ENCODE measurements around the gene ARHGAP1. TPM values are rescaled to one million over a fixed set of nuclear protein-coding genes. Genes with fewer than 3 reads are reported as not detected.

Gene ARHGAP1
- total and polyA plus RNA-seq, 2 of the 13 experiments (the other 11 are each of a cell fraction or from before 2014, with no cell fraction given), result 18.6 to 30.3 TPM

DNA sequence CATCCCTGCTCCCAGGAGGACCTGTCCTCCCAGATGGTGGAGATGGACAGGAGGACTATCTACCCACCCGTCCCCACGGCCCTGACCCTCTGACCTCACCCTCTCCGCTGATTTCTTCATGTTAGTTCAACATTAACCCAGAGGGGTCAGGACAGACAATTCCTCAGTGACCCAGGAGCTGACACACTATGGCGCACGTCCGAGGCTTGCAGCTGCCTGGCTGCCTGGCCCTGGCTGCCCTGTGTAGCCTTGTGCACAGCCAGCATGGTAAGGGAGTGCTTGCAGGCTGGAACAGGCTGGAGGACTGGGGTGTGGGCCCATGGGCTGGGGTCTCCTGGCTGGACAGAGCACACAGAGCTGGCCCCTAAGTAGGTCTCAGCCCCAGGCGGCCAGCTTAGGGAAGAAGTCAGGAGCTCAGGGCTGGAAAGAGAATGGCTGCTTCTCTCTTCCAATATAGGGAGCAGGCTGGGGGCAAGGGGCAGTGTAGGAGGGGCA, 18.7 kb upstream of the ARHGAP1 start, which contains the start of gene F2 (continued):
- TF ChIP-seq, protein P1, sequence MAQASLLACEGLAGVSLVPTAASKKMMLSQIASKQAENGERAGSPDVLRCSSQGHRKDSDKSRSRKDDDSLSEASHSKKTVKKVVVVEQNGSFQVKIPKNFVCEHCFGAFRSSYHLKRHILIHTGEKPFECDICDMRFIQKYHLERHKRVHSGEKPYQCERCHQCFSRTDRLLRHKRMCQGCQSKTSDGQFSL (CRISPR knock-in tag; IDR thresholded peaks at IDR 0.05), result no peak
- TF ChIP-seq ZNF24 (IDR thresholded peaks at IDR 0.05) (no peak), HMG20B (CRISPR knock-in tag; conservative IDR thresholded peaks at IDR 0.05) (peak; percentile 60; the same call in 1 of the 2 replicates), KAT8 (CRISPR knock-in tag; IDR thresholded peaks at IDR 0.05) (peak; percentile 55), TEAD3 (CRISPR knock-in tag; optimal IDR thresholded peaks at IDR 0.05; ENCODE audit: borderline replicate concordance) (peak; percentile 76), RBAK (CRISPR knock-in tag; IDR thresholded peaks at IDR 0.05) (0 out of 2 replicates have a peak, but pooled peaks have one; percentile 52), SOX6 (IDR thresholded peaks at IDR 0.05) (no peak), SOX6 (CRISPR knock-in tag; IDR thresholded peaks at IDR 0.05) (peak; percentile 98), KDM5A (IDR thresholded peaks at IDR 0.05; ENCODE audit: borderline replicate concordance, low read length) (peak; percentile 64; the same call in 1 of the 2 replicates), ZSCAN12 (CRISPR knock-in tag; IDR thresholded peaks at IDR 0.05) (no peak), ZNF678 (CRISPR knock-in tag; IDR thresholded peaks at IDR 0.05) (no peak), TEAD2 (CRISPR knock-in tag; IDR thresholded peaks at IDR 0.05) (no peak)
- TF ChIP-seq, protein P2, sequence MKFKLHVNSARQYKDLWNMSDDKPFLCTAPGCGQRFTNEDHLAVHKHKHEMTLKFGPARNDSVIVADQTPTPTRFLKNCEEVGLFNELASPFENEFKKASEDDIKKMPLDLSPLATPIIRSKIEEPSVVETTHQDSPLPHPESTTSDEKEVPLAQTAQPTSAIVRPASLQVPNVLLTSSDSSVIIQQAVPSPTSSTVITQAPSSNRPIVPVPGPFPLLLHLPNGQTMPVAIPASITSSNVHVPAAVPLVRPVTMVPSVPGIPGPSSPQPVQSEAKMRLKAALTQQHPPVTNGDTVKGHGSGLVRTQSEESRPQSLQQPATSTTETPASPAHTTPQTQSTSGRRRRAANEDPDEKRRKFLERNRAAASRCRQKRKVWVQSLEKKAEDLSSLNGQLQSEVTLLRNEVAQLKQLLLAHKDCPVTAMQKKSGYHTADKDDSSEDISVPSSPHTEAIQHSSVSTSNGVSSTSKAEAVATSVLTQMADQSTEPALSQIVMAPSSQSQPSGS (CRISPR knock-in tag; IDR thresholded peaks at IDR 0.05), result peak; percentile 95
- TF ChIP-seq, protein P3, sequence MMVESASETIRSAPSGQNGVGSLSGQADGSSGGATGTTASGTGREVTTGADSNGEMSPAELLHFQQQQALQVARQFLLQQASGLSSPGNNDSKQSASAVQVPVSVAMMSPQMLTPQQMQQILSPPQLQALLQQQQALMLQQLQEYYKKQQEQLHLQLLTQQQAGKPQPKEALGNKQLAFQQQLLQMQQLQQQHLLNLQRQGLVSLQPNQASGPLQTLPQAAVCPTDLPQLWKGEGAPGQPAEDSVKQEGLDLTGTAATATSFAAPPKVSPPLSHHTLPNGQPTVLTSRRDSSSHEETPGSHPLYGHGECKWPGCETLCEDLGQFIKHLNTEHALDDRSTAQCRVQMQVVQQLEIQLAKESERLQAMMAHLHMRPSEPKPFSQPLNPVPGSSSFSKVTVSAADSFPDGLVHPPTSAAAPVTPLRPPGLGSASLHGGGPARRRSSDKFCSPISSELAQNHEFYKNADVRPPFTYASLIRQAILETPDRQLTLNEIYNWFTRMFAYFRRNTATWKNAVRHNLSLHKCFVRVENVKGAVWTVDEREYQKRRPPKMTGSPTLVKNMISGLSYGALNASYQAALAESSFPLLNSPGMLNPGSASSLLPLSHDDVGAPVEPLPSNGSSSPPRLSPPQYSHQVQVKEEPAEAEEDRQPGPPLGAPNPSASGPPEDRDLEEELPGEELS (CRISPR knock-in tag; IDR thresholded peaks at IDR 0.05), result peak; percentile 86; the same call in 1 of the 2 replicates
- TF ChIP-seq, protein P4, sequence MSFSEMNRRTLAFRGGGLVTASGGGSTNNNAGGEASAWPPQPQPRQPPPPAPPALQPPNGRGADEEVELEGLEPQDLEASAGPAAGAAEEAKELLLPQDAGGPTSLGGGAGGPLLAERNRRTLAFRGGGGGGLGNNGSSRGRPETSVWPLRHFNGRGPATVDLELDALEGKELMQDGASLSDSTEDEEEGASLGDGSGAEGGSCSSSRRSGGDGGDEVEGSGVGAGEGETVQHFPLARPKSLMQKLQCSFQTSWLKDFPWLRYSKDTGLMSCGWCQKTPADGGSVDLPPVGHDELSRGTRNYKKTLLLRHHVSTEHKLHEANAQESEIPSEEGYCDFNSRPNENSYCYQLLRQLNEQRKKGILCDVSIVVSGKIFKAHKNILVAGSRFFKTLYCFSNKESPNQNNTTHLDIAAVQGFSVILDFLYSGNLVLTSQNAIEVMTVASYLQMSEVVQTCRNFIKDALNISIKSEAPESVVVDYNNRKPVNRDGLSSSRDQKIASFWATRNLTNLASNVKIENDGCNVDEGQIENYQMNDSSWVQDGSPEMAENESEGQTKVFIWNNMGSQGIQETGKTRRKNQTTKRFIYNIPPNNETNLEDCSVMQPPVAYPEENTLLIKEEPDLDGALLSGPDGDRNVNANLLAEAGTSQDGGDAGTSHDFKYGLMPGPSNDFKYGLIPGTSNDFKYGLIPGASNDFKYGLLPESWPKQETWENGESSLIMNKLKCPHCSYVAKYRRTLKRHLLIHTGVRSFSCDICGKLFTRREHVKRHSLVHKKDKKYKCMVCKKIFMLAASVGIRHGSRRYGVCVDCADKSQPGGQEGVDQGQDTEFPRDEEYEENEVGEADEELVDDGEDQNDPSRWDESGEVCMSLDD (CRISPR knock-in tag; IDR thresholded peaks at IDR 0.05; ENCODE audit: borderline replicate concordance), result no peak; the same call in 1 of the 2 replicates
- TF ChIP-seq, protein P5, sequence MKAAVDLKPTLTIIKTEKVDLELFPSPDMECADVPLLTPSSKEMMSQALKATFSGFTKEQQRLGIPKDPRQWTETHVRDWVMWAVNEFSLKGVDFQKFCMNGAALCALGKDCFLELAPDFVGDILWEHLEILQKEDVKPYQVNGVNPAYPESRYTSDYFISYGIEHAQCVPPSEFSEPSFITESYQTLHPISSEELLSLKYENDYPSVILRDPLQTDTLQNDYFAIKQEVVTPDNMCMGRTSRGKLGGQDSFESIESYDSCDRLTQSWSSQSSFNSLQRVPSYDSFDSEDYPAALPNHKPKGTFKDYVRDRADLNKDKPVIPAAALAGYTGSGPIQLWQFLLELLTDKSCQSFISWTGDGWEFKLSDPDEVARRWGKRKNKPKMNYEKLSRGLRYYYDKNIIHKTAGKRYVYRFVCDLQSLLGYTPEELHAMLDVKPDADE (CRISPR knock-in tag; IDR thresholded peaks at IDR 0.05), result no peak; the same call in 1 of the 2 replicates
- TF ChIP-seq, protein P6, sequence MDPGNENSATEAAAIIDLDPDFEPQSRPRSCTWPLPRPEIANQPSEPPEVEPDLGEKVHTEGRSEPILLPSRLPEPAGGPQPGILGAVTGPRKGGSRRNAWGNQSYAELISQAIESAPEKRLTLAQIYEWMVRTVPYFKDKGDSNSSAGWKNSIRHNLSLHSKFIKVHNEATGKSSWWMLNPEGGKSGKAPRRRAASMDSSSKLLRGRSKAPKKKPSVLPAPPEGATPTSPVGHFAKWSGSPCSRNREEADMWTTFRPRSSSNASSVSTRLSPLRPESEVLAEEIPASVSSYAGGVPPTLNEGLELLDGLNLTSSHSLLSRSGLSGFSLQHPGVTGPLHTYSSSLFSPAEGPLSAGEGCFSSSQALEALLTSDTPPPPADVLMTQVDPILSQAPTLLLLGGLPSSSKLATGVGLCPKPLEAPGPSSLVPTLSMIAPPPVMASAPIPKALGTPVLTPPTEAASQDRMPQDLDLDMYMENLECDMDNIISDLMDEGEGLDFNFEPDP (CRISPR knock-in tag; conservative IDR thresholded peaks at IDR 0.05), result no peak
- TF ChIP-seq, protein P7, sequence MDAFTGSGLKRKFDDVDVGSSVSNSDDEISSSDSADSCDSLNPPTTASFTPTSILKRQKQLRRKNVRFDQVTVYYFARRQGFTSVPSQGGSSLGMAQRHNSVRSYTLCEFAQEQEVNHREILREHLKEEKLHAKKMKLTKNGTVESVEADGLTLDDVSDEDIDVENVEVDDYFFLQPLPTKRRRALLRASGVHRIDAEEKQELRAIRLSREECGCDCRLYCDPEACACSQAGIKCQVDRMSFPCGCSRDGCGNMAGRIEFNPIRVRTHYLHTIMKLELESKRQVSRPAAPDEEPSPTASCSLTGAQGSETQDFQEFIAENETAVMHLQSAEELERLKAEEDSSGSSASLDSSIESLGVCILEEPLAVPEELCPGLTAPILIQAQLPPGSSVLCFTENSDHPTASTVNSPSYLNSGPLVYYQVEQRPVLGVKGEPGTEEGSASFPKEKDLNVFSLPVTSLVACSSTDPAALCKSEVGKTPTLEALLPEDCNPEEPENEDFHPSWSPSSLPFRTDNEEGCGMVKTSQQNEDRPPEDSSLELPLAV (CRISPR knock-in tag; conservative IDR thresholded peaks at IDR 0.05; ENCODE audit: low read depth), result no peak
- TF ChIP-seq, protein P8, sequence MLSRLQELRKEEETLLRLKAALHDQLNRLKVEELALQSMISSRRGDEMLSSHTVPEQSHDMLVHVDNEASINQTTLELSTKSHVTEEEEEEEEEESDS (CRISPR knock-in tag; IDR thresholded peaks at IDR 0.05; ENCODE audit: borderline replicate concordance), result peak; percentile 75; the same call in 1 of the 2 replicates

All from HepG2 (cell line).